Calu3 (cell line): ENCODE results near the gene MYBBP1A. TPM values are rescaled to one million over a fixed set of nuclear protein-coding genes. Genes with fewer than 3 reads are reported as not detected.
A peak's percentile ranks its signal among the peaks of the same experiment; 100 is the strongest.

Source experiments
- BruUV-seq: library from RNA; stranded (reverse); fragments of 400-500 nt; replicated peaks from 2 replicates; lab custom pipeline; 2021; lab: Mats Ljungman, UMichigan
- CTCF ChIA-PET: fragments of 300-600 bp; sonication (Branson Sonifier 250); formaldehyde crosslinking; loops from one replicate; lab custom pipeline; 2022; ENCODE audit warnings: antibody characterized with exemption; lab: Charles Lee
- DNase-seq: peaks from one replicate; pipeline ENCODE4 v3.0.0; 2022
- H3K27ac Mint-ChIP-seq: one replicate; pipeline ENCODE4 v1.8.0; 2022; ENCODE audit warnings: mixed read lengths; ENCODE audit not compliant: unreplicated experiment
- H3K27me3 Mint-ChIP-seq: one replicate; pipeline ENCODE4 v1.8.0; 2022; ENCODE audit warnings: mixed read lengths; ENCODE audit not compliant: unreplicated experiment
- H3K36me3 Mint-ChIP-seq: one replicate; pipeline ENCODE4 v1.8.0; 2022; ENCODE audit warnings: mild to moderate bottlenecking, moderate library complexity, mixed read lengths; ENCODE audit not compliant: insufficient read depth, unreplicated experiment
- H3K4me1 Mint-ChIP-seq: one replicate; pipeline ENCODE4 v1.8.0; 2022; ENCODE audit warnings: mild to moderate bottlenecking, low read depth, mixed read lengths; ENCODE audit not compliant: unreplicated experiment
- H3K4me3 Mint-ChIP-seq: one replicate; pipeline ENCODE4 v1.8.0; 2022; ENCODE audit warnings: mild to moderate bottlenecking, low read depth, moderate library complexity, mixed read lengths; ENCODE audit not compliant: unreplicated experiment
- H3K9me3 Mint-ChIP-seq: one replicate; pipeline ENCODE4 v1.8.0; 2022; ENCODE audit warnings: low read depth, mixed read lengths; ENCODE audit not compliant: unreplicated experiment
- CTCF ChIP-seq: fragments of 200-600 bp; IDR thresholded peaks from one replicate; pipeline ENCODE4 v1.8.0; 2022; ENCODE audit warnings: antibody characterized with exemption; ENCODE audit not compliant: unreplicated experiment
- intact Hi-C: fragments of 100-400 bp; cut with micrococcal nuclease; formaldehyde crosslinking; loops from one replicate; pipeline ENCODE4 v1.10.0; 2022; ENCODE audit not compliant: unreplicated experiment
- total RNA-seq: library from RNA; stranded (reverse); gene quantifications from 2 replicates; pipeline ENCODE4 v1.2.3, GENCODE V29; 2022

The MYBBP1A gene
- total RNA-seq, 1 experiment from 2014 or later = 64.2 TPM

- no TSS peak for BruUV-seq
- intact Hi-C loops = no loop called here
- Mint-ChIP-seq H3K4me3 (no peak overlapping the region), H3K27me3 (no peaks in the 10 kb centered on the region), H3K4me1 (peaks cover 52% of the 10 kb centered on the region), H3K9me3 (no peaks in the 10 kb centered on the region), H3K36me3 (peaks cover 34% of the 10 kb centered on the region), H3K27ac (peak overlapping the region; percentile 63)
- no peak for TF ChIP-seq CTCF
- CTCF ChIA-PET = no interaction called here
- no peak for DNase-seq
Measured at GRCh38 chr17:4490637-4491061, 64.5 kb downstream of the MYBBP1A start.

GRCh38 chr17:4490109-4490591 lies 65.0 kb downstream of the MYBBP1A start:
- CTCF ChIA-PET = no interaction called here
- DNase-seq = no peak
- H3K36me3 Mint-ChIP-seq = peaks cover 37% of the 10 kb centered on the region
- intact Hi-C loops = no loop called here
- peaks cover 48% of the 10 kb centered on the region for H3K4me1 Mint-ChIP-seq
- no peaks in the 10 kb centered on the region for H3K27me3 Mint-ChIP-seq
- no peak overlapping the region for H3K4me3 Mint-ChIP-seq
- H3K9me3 Mint-ChIP-seq = no peaks in the 10 kb centered on the region
- BruUV-seq = no TSS peak
- no peak for TF ChIP-seq CTCF
- H3K27ac Mint-ChIP-seq = peak overlapping the region; percentile 63

GRCh38 chr17:4488989-4489595 lies 66.1 kb downstream of the MYBBP1A start:
- BruUV-seq = no TSS peak
- peaks cover 37% of the 10 kb centered on the region for H3K36me3 Mint-ChIP-seq
- CTCF ChIA-PET = interaction anchor here (0.5 kb wide), 1 partner anchor 295 kb away, joined by 3 read pairs; no protein-coding TSS in a partner anchor
- DNase-seq = no peak
- H3K4me1 Mint-ChIP-seq = peaks cover 39% of the 10 kb centered on the region
- no peaks in the 10 kb centered on the region for H3K9me3 Mint-ChIP-seq
- no peak overlapping the region for H3K27ac Mint-ChIP-seq
- no peaks in the 10 kb centered on the region for H3K27me3 Mint-ChIP-seq
- no peak for TF ChIP-seq CTCF
- H3K4me3 Mint-ChIP-seq = no peak overlapping the region
- intact Hi-C loops = no loop called here

Other genes starting within 250 kb of the MYBBP1A start
- gene UBE2G1, start 188.7 kb downstream of the MYBBP1A start, total RNA-seq = 52.0 and 52.5 TPM in 2 replicates
- 1.4 and 2.1 TPM in 2 replicates for gene SPNS3, start 121.4 kb downstream of the MYBBP1A start, total RNA-seq
- 63.4 and 104 TPM in 2 replicates for gene SPNS2, start 56.5 kb downstream of the MYBBP1A start, total RNA-seq
- 1.1 and 1.8 TPM in 2 replicates for gene GGT6, start 5.2 kb upstream of the MYBBP1A start, total RNA-seq
- not detected in 2 replicates for gene SMTNL2, start 29.1 kb upstream of the MYBBP1A start, total RNA-seq
- gene ALOX15, start 86.3 kb upstream of the MYBBP1A start, total RNA-seq = 0.27 and 0.38 TPM in 2 replicates
- 55.0 and 56.9 TPM in 2 replicates for gene PELP1, start 148.8 kb upstream of the MYBBP1A start, total RNA-seq
- 21.1 and 27.6 TPM in 2 replicates for gene ARRB2, start 155.2 kb upstream of the MYBBP1A start, total RNA-seq
- gene MED11, start 176.0 kb upstream of the MYBBP1A start, total RNA-seq = 10.9 and 13.5 TPM in 2 replicates
- gene ZMYND15, start 184.4 kb upstream of the MYBBP1A start, total RNA-seq = 2.2 and 2.5 TPM in 2 replicates
- 73.1 and 77.6 TPM in 2 replicates for gene CXCL16, start 184.5 kb upstream of the MYBBP1A start, total RNA-seq
- 0.54 and 0.56 TPM in 2 replicates for gene TM4SF5, start 216.5 kb upstream of the MYBBP1A start, total RNA-seq
- gene VMO1, start 231.0 kb upstream of the MYBBP1A start, total RNA-seq = 0.59 TPM in 1 of 2 replicates, not detected in the other
- gene GLTPD2, start 233.6 kb upstream of the MYBBP1A start, total RNA-seq = 0.71 and 0.76 TPM in 2 replicates
- 121 and 132 TPM in 2 replicates for gene PSMB6, start 240.8 kb upstream of the MYBBP1A start, total RNA-seq